Activated T-helper 9 cell treated with anti-CD3 and anti-CD28 coated beads, Interleukin-2, amount 50 U/mL, for 16 hours (primary cell): ENCODE data around the gene PROSER2.

Source experiments
- DNase-seq: peaks from one replicate; pipeline ENCODE4 v3.0.0-alpha.2; 2020; ENCODE audit warnings: low read depth

Gene PROSER2

DNA sequence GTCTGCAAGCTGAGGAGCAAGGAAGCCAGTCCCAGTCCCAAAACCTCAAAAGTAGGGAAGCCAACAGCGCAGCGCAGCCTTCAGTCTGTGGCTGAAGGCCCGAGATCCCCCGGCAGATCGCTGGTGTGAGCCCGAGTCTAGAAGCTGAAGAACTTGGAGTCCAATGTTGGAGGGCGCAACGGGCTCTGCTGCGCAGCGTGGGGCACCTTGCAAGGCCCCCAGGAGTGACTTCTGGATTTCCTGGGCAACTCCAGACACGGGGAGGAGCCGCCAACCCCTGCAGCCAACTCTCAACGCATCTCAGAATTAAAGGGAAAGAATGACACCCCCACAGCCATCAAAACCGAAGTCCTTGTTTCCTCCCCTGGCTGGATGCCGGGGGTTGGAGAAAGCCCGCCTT lies 18.8 kb upstream of the PROSER2 start:
- DNase-seq = no peak

DNA sequence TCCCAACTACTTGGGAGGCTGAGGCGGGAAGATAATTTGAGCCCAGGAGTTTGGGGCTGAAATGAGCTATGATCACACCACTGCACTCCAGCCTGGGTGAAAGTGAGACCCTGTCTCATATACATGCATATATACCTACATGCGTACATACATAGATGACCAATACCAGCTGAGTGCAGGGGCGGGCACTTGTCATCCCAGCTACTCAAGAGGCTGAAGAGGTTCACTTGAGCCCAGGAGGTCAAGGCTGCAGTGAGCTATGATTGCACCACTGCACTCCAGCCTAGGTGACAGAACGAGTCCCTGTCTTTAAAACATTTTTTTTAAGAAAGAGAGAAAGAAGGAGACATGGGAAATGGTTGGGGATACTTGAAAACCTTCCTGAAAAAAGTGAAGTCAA lies 17.4 kb upstream of the PROSER2 start:
- DNase-seq = no peak

DNA sequence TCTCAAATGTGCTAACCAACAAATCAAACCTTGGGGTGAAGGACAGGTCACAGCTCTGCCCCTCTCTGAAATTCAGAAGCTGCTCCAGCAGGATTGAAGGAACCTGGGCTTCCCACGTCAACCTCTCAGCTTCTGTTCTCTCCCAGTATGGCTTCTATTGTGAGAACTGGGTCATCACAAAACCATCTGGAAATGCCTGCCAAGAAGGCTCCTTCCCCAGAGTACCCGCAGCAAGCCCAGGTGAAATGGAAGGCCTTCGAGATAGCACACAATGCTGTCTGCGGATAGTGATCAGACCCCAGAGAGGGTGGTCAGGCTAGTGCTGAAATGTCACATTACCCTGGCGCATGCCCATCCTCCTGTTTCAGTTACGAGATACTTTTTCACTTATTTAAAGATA lies 16.4 kb upstream of the PROSER2 start:
- no peak for DNase-seq

DNA sequence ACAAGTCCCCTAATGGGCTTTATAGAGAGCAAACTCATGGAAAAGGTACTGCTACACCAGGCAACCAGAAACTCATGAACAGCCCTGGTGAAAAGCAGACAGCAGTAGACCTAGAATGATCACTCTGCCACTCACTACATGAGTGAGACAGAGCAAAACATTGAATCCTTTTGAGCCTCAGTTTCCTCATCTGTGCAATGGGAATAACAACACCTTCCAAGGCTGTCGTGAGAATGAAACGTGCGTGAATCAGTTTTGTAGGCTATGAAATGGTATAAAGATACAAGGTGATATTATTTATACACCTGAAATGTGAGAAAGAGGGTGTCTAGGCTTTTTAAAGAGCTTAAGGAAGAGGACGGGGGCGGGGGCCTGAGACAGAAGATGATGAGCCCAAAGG lies 14.3 kb upstream of the PROSER2 start:
- DNase-seq = no peak

DNA sequence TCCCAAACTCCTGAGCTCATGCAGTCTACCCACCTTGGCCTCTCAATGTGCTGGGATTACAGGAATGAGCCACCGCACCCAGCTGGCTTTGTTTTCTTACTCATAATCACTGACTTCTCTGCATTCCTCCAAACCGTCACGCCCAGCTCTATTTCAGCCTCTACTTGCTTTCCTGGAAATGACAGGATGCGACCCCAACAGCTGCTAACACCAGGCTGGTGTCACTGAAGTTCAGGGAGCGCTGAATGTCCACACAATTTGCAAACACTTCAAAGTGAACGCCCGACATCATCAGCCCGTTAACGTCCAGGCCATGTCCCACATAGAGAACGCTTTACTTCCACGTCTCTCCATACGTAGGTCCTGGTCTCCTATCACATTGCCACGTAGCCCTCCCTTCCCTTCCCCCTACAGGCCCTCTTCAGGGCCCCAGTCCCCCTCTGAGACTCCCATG lies 12.8 kb upstream of the PROSER2 start:
- DNase-seq = no peak

DNA sequence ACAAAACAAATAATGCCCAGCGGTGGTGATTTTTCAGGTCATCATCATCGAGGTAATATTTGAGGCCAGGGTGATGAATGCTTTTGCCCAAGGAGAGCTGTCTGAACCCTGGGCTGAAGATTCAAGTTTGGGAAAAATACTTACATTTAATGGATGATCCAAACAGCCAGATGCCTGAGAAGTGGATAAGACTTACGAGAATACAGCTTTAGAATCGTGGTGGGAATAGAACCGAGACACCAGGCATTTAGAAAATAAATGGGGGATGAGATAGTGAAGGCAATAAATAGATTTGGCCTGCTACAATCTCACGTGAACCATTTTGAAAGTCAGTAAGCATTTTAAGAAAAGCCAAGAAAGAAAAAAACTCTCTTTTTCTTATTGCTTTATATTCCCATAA lies 12.2 kb upstream of the PROSER2 start:
- DNase-seq = no peak

DNA sequence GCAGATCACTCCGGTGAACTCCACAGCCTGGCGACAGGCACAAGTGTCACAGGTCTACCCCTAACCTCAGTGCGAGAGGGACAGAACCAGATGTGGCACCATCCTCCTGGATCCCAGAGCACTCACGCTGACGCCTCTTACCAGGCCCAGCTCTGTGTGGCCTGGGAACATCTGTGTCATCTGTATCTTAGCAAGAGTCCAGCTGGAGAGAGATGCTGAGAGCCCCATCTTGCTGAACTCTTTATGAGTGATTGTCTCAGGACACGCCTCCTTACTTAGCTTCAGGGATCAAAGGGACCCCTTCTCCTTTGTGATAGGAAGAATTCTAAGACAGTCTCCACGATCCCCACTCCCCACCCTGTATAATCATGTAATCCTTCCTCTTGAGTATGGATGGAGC lies 10.0 kb upstream of the PROSER2 start:
- DNase-seq = no peak

DNA sequence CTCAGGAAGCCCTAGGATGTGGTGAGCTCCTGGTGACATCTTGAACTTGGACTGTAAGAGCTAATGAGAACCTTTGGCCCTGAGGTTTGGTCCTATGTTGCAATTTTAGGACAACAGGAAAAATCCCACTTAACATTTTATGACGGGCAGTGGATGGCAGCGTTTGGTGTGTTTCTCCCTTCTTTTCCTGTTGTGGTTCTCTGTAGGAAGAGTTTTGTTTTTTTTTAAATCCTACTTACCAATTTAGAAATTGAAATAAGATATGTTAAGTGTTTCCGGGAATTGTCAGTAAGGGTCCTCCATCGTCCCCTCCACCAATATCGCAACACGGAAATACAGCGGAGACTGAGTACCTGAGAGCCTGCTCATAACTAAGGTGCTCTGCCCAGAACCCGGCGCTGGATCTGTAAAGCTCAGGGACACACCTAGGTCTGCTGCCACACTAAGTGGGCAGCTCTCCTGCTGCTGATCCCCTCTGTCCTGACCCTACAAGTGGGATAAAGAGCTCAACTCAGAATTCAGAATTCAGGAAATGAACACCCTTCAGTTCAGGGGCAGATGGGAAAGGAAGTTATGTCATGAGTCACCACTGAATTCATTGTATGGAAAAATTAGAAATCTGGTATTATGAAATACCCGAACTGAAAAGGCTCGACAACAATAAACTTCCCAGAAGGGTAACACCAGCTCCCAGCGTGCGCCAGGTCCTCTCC lies 9.1 kb upstream of the PROSER2 start:
- no peak for DNase-seq

DNA sequence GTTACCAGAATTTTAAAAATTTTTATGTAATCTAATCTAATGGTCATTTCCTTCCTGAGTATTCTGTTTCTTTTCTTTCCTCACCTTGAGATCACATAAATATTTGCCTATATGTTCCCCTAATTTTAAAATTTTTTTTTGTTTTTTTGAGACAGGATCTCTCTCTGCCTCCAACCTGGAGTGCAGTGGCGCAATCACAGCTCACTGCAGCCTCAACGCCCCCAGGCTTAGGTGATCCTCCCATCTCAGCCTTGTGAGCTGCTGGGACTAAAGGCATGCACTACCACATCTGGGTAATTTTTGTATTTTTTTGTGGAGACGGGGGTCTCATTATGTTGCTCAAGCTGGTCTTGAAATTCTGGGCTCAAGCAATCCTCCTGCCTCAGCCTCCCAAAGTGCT lies 4.1 kb upstream of the PROSER2 start:
- no peak for DNase-seq

DNA sequence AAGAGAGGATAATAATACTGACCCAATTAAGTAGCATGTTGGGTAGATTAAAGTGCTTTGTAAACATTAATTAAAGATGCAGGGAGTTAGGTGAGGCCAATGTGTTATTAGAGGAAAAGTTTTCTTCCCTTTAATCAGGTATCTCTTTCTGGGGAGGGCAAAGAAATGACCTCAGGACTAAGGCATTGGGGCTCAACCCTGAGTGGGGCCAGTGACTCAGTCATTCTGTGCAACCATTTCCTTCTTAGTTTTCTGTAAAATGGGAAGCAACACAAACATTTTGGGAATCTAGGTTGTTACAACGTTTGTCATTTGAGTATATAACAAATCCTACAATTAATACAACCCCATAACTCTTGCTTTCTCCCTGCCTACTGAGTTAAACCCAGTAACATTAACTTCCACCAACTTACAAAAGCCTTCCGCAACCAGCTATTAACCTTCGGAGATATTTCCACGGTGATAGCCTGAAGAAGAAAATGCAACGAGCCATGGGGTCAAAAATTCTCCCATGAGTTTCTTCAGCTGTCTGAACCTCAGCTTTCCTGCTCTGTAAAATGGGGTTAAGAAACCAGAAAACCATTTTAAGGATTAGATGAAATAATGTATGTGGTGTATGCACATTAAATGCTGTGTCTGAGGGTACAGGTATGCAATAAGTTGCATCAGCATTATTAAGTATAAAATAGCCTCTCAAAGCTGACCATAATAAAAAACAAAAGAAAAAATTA lies 965 bp upstream of the PROSER2 start:
- no peak for DNase-seq

DNA sequence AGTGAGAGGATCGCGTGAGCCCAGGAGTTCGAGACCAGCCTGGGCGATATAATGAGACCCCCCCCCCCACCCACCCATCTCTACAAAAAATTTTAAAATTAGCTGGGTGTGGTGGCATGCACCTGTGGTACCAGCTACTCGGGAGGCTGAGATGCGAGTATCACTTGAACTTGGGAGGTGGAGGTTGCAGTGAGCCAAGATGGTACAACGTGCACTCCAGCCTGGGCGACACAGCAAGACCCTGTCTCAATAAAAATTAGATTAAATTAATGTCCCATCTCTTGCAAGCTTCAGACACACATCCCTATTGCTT lies 391 bp upstream of the PROSER2 start:
- no peak for DNase-seq

DNA sequence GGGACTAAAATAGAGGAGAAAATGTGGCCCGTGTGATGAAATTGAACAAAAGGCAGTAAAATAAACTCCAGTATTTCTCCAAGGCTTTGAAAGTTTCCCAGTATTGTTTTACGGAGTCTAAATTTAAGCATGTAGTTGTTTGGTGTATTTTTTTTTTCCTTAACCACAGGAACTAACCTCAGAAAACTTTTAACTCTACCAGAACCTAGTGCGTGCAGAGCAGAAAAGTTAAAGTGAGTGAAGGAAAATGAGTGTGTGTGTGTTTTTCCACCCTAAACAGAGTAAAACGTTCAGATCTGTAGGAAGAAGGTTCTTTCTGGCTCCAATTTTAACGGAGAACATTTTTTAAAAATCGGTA lies 812 bp downstream of the PROSER2 start:
- no peak for DNase-seq

DNA sequence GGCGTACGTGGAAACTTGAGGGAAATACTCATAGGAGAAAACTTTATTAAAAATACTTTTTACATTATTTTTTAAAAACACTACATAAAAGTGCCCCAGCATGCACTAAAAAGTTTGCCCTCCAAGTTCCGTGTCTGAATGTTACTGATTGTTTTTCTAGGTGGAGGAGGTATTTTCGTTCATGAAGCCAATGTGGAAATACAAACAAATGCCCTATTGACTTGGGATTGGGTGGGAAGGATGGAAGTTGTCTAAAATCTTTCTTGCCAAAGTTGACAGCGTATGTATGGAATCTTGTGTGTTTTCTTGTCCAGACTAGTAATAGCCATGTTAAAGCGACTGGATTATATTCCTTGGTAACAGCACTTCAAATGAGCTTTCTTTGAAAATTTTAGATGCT lies 1.2 kb downstream of the PROSER2 start:
- DNase-seq = no peak

DNA sequence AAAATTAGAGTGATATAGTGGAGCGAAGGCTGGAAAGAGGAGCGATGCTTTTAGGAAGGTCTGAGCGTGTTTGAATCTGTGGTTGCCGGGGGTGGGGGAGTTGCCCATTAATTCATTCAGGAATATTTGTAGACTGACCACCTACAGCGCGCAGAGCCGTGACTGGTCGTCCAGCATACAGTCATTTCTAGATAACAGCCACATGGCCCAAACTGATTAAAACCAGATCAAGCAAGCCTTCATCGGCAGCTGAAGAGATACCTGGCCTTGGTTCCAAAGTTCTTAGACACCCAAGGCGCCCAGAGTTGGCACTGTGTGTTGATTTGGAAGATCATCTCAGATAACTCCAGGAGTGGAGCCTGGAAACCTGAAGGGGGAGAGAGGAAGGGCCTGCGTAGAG lies 1.7 kb downstream of the PROSER2 start:
- no peak for DNase-seq

DNA sequence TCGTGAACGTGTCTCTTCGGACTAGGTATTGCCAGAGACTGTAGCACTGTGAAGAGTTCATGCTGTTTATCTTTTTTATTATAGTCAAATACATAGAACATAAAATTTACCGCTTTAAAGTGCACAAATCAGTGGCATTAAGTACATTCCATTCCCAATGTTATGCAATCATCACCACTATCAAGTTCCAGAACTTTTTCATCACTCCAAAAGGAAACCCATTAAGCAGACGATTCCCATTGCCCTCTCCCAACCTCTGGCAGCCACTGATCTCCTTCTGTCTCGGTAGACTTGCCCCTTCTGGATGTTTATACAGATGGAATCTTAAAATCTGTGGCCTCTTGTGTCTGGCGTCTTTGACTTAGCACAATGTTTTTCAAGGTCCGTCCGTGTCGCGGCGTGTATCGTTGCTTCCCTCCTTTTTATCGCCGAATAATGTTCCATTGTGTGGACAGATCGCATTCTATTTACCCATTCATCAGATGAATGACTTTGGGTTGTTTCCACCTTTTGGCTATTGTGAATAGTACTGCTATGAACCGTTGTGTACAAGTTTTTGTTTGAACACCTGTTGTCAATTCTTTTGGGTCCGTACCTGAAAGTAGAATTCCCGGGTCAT lies 2.7 kb downstream of the PROSER2 start:
- no peak for DNase-seq

DNA sequence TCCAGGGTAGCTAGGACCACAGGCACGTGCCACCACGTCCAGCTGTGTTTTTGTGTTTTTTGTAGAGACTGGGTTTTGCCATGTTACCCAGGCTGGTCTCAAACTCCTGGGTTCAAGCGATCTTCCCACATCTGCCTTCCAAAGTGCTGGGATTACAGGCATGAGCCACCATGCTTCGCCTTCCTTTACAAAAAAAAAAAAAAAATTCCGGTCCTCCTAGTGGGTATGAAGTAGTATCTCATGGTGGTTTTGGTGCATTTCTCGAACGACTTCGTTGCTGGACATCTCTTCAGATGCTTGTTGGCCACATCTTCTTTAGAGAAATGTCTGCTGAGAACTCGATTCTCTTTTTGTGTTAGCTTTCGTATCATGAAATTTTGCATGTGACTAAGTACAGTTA lies 3.9 kb downstream of the PROSER2 start:
- DNase-seq = no peak

DNA sequence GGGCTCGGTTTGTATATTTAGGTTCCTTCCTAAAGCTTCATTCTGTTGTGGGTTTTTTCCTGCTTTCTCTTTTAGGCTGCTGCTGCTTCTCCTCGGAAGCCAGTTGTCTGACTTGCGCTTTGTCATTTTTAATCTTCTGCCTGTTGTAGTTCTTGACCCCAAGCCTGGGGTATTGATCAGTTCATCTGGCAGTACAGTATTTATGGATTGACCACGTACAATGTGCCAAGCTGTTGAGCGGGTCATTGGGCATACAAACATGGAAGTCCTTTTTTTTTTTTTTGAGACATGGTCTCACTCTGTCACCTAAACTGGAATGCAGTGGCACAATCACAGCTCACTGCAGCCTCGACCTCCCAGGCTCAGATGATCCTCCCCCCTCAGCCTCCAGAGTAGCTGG lies 4.3 kb downstream of the PROSER2 start:
- DNase-seq = no peak

DNA sequence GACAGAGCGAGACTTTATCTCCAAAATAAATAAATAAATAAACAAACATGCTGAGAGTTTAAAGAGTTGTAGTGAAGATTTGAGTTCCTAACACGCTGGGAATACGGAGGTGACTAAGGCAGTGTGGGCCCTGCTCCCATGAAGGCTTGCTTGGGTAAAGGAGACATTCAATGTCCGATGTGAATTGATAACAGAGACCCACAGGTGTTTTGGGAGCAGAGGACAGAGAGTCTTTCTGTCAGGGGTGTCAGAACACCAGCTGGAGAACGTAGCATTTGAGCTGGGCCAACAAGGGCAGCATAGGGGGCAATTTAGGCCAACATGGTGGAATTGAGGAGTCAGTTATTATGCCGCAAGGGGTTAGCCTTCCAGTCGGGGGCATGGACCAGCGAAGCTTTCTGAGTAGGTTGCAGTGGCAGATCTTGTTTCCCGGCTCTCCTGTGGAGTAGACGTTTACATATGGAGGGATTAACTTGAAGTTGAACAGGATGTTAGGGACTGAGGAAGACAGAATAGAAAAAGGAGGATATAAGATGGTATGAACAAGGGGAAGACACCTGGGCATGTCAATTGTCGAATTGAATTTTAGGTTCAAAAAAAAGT lies 5.6 kb downstream of the PROSER2 start:
- DNase-seq = no peak

DNA sequence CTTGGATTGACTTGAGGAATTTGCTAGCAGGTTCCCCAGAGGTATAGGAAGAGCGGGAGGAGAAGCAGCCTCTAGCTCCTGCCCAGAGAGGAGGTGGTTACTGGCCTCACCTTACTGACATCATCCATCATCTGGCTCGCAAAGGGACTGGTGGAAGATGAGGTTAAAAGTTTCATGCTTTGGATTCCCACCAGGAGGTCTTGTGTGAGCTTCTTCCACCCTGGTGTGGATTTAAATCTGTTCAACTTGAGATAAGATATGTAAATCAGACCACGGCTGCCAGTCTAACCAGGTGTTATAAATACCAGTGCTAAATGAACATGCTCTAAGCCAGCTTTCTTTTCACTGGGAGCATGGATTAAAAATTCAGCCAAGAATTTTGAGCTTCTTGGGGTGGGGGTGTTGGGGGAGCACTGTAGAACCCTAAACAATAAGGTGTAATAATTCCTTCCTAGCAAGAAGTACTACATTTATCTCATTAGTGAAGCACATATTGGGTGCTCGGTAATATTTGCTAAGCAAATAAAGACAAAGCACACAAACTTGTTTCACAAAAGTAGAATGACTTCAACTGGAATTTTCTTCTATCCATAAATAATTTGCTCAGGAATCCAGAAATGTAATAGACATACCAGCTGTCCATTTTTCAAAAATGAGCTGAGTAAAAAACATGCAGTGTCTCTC lies 7.8 kb downstream of the PROSER2 start:
- DNase-seq = no peak

DNA sequence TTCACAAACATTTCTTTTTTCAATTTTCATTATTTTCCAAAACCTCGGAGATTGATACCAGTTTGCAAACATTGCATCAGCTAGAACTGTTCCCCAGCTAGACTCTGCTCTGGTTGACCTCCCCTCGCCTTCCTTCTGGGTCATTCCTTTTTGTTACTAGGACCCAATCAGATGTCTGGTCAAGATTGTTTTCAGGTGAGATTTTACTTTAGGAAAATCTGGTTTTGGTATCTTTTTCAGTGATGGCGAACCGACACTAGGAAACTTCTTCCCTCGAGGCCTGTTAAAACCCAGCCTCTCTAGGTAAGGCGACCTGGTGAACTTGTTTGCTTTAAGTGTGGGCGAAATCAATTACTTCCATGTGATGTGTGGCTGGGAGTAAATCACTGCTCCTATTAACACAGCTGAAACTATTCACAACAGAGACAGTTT lies 8.4 kb downstream of the PROSER2 start:
- DNase-seq = no peak

DNA sequence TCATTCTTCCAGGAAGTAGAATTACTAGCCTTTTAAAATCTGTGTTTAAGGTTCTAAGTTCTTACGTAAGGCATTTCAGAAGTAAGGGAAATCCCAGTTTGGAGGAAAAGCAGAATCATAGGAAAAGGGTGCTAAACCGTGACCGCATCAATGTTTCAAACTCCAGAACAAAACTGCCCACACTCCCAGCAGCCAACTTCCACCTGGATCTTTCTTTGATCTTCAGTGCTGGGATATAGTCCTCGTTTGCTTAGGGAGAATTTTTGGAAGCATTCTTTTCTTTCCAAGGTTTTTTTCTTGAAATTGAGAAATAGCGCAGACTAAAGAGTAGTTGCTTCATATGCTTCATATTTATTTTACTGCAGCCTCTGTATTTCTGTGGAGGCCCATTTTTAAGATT lies 8.9 kb downstream of the PROSER2 start:
- no peak for DNase-seq

DNA sequence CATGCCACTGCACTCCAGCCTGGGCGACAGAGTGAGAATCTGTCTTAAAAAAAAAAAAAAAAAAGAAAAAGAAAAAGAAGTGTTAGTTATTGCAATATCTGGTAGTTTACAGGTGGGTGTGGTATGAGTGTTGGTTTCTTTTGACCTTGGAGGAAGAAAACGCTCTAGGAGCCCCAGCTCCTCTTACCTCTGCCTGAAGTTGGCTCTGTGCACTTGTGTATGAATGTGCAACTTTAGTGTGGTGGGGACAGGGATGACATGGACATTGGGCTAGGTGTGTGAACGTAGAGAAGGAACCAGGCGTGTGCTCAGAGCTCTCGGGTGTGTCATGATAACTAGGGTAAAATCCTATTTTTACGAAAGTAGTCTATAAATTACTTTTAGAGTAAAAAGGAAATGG lies 11.9 kb downstream of the PROSER2 start:
- DNase-seq = no peak

DNA sequence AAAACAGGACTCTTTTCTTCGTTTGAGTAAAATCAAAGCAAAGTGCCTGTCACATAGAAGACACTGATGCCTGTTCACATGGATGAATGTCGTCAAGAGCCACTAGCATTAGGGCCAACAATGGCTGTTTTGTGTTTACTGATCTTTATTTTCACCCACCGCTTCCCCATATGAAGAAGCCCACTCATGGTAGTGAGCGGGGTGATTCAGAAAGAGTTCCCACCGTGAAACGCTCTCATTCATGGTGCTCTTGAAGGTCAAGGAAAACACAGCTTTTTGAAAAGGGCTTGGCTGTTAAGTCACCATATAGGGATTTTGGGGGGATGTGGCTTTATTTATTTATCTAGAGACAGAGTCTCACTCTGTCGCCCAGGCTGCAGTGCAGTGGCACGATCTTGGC lies 12.5 kb downstream of the PROSER2 start:
- no peak for DNase-seq
